Upper lobe of left lung (tissue), 6 donors: ENCODE measurements around the gene PLCH2. TPM values are rescaled to one million over a fixed set of nuclear protein-coding genes. Genes with fewer than 3 reads are reported as not detected.

ENCODE experiments used
- ATAC-seq, 2 donors: fragments of 200-7000 bp; cut with Tn5 transposase; one replicate each; pipeline ENCODE4 v1.9.1; 2022; ENCODE audit warnings: mild to moderate bottlenecking in 2 of 2, moderate library complexity in 2 of 2; ENCODE audit not compliant: low FRiP score in 2 of 2
- DNase-seq, 2 donors: peaks; one replicate each; pipeline ENCODE4 v3.0.0-alpha.2; 2019 to 2020
- H3K27ac ChIP-seq, 4 donors: fragments of 200-600 bp; sonication (generic); one replicate each; pipeline ENCODE4 v1.5.1; 2016 to 2019
- H3K27me3 ChIP-seq, 4 donors: fragments of 200-600 bp; sonication (generic); one replicate each; pipeline ENCODE4 v1.5.1; 2017 to 2019
- H3K36me3 ChIP-seq, 4 donors: fragments of 200-600 bp; sonication (generic); one replicate each; pipeline ENCODE4 v1.5.1; 2016 to 2019
- H3K4me1 ChIP-seq, 4 donors: fragments of 200-600 bp; sonication (generic); one replicate each; pipeline ENCODE4 v1.5.1; 2018 to 2019
- H3K4me3 ChIP-seq, 4 donors: fragments of 200-600 bp; sonication (generic); one replicate each; pipeline ENCODE4 v1.5.1; 2017 to 2019; ENCODE audit warnings: mild to moderate bottlenecking in 2 of 4, moderate library complexity in 1 of 4
- H3K9me3 ChIP-seq, 4 donors: fragments of 200-600 bp; sonication (generic); one replicate each; pipeline ENCODE4 v1.5.1; 2018 to 2019
- CTCF ChIP-seq, 6 experiments: fragments of 450-650 bp in 4 of 6; fragments of 200-600 bp in 2 of 6; sonication (generic) in 2 of 6; IDR thresholded peaks; one replicate each; pipeline ENCODE4 v1.5.1; 2016 to 2019; ENCODE audit warnings: antibody characterized with exemption in 6 of 6
- EP300 ChIP-seq, 4 donors: sonication (generic); formaldehyde crosslinking; IDR thresholded peaks; one replicate each; pipeline ENCODE4 v1.5.1; 2017; ENCODE audit warnings: antibody characterized with exemption in 4 of 4, control low read depth in 2 of 4
- POLR2A ChIP-seq, 4 donors: fragments of 450-650 bp; IDR thresholded peaks; one replicate each; pipeline ENCODE4 v1.5.1; 2016 to 2017; ENCODE audit warnings: antibody characterized with exemption in 4 of 4, mild to moderate bottlenecking in 2 of 4
- POLR2AphosphoS5 ChIP-seq, 2 donors: sonication (generic); formaldehyde crosslinking; IDR thresholded peaks; one replicate each; pipeline ENCODE4 v1.5.1; 2017; ENCODE audit warnings: antibody characterized with exemption in 2 of 2
- WGBS, 2 donors: methylation state at CpG; one replicate each; pipeline ENCODE4 v1.1.5; 2017 to 2018; 5-methylcytosine and 5-hydroxymethylcytosine counted together
- total RNA-seq, 6 donors: library from RNA; depleted of rRNA in 4 of 6; stranded (reverse); fragments of >200 nt in 4 of 6; gene quantifications; one replicate each; pipeline versions ENCODE4 v1.1.0 to v1.2.1, GENCODE V29; 2016 to 2021
- donor health status: DM: no; HTN: no; CAD: no; lungs with moderate emphysema.
- donor health status: DM: no; HTN: yes; CAD: no; lungs with severe emphysema.

The PLCH2 gene
- total RNA-seq, 6 donors from 2014 or later, result 1.5 to 7.3 (median 3.4) TPM

GRCh38 chr1:2475571-2475970 lies 518 bp upstream of the PLCH2 start:
- Histone ChIP-seq H3K27me3 (no peaks in the 10 kb centered on the region), H3K4me1 (no peaks in the 10 kb centered on the region), H3K4me3 (no peak overlapping the region), H3K36me3 (no peaks in the 10 kb centered on the region), H3K27ac (no peak overlapping the region), H3K9me3 (no peaks in the 10 kb centered on the region)
- ATAC-seq (no peak), DNase-seq (no peak)
- WGBS, 2 donors, result 84 to 93% methylated on average over 3 to 12 of the region's 12 CpGs
- TF ChIP-seq EP300 (IDR thresholded peaks at IDR 0.05) (no peak), CTCF (IDR thresholded peaks at IDR 0.05) (no peak), POLR2A (IDR thresholded peaks at IDR 0.05) (no peak), POLR2AphosphoS5 (IDR thresholded peaks at IDR 0.05) (no peak)

GRCh38 chr1:2477309-2477708 lies 1.2 kb downstream of the PLCH2 start:
- ATAC-seq (no peak), DNase-seq (no peak)
- Histone ChIP-seq H3K4me1 (no peaks in the 10 kb centered on the region), H3K27ac (no peak overlapping the region), H3K36me3 (no peaks in the 10 kb centered on the region), H3K9me3 (no peaks in the 10 kb centered on the region), H3K4me3 (no peak overlapping the region), H3K27me3 (no peaks in the 10 kb centered on the region)
- 75% methylated on average over 11 to 12 of the region's 12 CpGs for WGBS, 2 donors
- TF ChIP-seq CTCF (IDR thresholded peaks at IDR 0.05), result no peak
- no peak for TF ChIP-seq POLR2A (IDR thresholded peaks at IDR 0.05)
- no peak for TF ChIP-seq POLR2AphosphoS5 (IDR thresholded peaks at IDR 0.05)
- TF ChIP-seq EP300 (IDR thresholded peaks at IDR 0.05), result no peak

GRCh38 chr1:2477791-2478499 lies 1.9 kb downstream of the PLCH2 start:
- Histone ChIP-seq H3K9me3 (no peaks in the 10 kb centered on the region), H3K27me3 (no peaks in the 10 kb centered on the region), H3K36me3 (no peaks in the 10 kb centered on the region), H3K4me1 (no peaks in the 10 kb centered on the region), H3K4me3 (no peak overlapping the region), H3K27ac (no peak overlapping the region)
- DNase-seq, result no peak
- ATAC-seq, result no peak
- 61 to 100% methylated on average over 4 to 32 of the region's 35 CpGs for WGBS, 2 donors
- TF ChIP-seq EP300 (IDR thresholded peaks at IDR 0.05) (no peak), CTCF (IDR thresholded peaks at IDR 0.05) (no peak), POLR2AphosphoS5 (IDR thresholded peaks at IDR 0.05) (no peak), POLR2A (IDR thresholded peaks at IDR 0.05) (no peak)

GRCh38 chr1:2479186-2479585 lies 3.1 kb downstream of the PLCH2 start:
- H3K27ac ChIP-seq, result no peak overlapping the region
- no peak overlapping the region for H3K4me3 ChIP-seq
- WGBS, 2 donors, result 76 to 77% methylated on average over 9 to 18 of the region's 20 CpGs
- no peaks in the 10 kb centered on the region for H3K27me3 ChIP-seq
- no peaks in the 10 kb centered on the region for H3K36me3 ChIP-seq
- no peaks in the 10 kb centered on the region for H3K4me1 ChIP-seq
- ATAC-seq (no peak), DNase-seq (no peak)
- TF ChIP-seq POLR2A (IDR thresholded peaks at IDR 0.05) (no peak), POLR2AphosphoS5 (IDR thresholded peaks at IDR 0.05) (no peak), CTCF (IDR thresholded peaks at IDR 0.05) (no peak), EP300 (IDR thresholded peaks at IDR 0.05) (no peak)
- H3K9me3 ChIP-seq, result no peaks in the 10 kb centered on the region

GRCh38 chr1:2479618-2480017 lies 3.5 kb downstream of the PLCH2 start:
- no peak overlapping the region for H3K27ac ChIP-seq
- H3K9me3 ChIP-seq, result no peaks in the 10 kb centered on the region
- WGBS, 2 donors, result 91% methylated on average over 28 of the region's 28 CpGs; no CpG with 5 or more reads in 1 of the 2 donors
- TF ChIP-seq CTCF (IDR thresholded peaks at IDR 0.05), result no peak
- TF ChIP-seq EP300 (IDR thresholded peaks at IDR 0.05), result no peak
- TF ChIP-seq POLR2AphosphoS5 (IDR thresholded peaks at IDR 0.05), result no peak
- TF ChIP-seq POLR2A (IDR thresholded peaks at IDR 0.05), result no peak
- no peak overlapping the region for H3K4me3 ChIP-seq
- ATAC-seq (no peak), DNase-seq (no peak)
- H3K27me3 ChIP-seq, result no peaks in the 10 kb centered on the region
- no peaks in the 10 kb centered on the region for H3K4me1 ChIP-seq
- H3K36me3 ChIP-seq, result no peaks in the 10 kb centered on the region
